ENCODE results near the gene FRMPD1.

FRMPD1 gene

GRCh38 chr9:37645903-37646506 lies 4.7 kb upstream of the FRMPD1 start:
- Mint-ChIP-seq H3K4me3 (no peak overlapping the region), H3K27ac (no peak overlapping the region), H3K36me3 (ENCODE audit: low read depth) (no peaks in the 10 kb centered on the region), H3K4me1 (peaks cover 2% of the 10 kb centered on the region), H3K27me3 (peaks cover 50% of the 10 kb centered on the region), H3K9me3 (no peaks in the 10 kb centered on the region)
- ATAC-seq (no peak), DNase-seq (no peak)

GRCh38 chr9:37650299-37650872 lies 368 bp upstream of the FRMPD1 start:
- Mint-ChIP-seq H3K36me3 (ENCODE audit: low read depth) (no peaks in the 10 kb centered on the region), H3K27ac (no peak overlapping the region), H3K4me1 (peaks cover 7% of the 10 kb centered on the region), H3K9me3 (no peaks in the 10 kb centered on the region), H3K27me3 (peaks cover 65% of the 10 kb centered on the region), H3K4me3 (peak overlapping the region; percentile 69)
- DNase-seq: no peak
- ATAC-seq: no peak

- no peaks in the 10 kb centered on the region for H3K9me3 Mint-ChIP-seq
Measured at GRCh38 chr9:37652261-37652660, 1.5 kb downstream of the FRMPD1 start.

GRCh38 chr9:37653385-37653784 lies 2.6 kb downstream of the FRMPD1 start:
- DNase-seq (no peak), ATAC-seq (no peak)
- no peaks in the 10 kb centered on the region for H3K9me3 Mint-ChIP-seq
- H3K36me3 Mint-ChIP-seq (ENCODE audit: low read depth): no peaks in the 10 kb centered on the region
- peaks cover 7% of the 10 kb centered on the region for H3K4me1 Mint-ChIP-seq
- no peak overlapping the region for H3K4me3 Mint-ChIP-seq
- H3K27ac Mint-ChIP-seq: no peak overlapping the region
- H3K27me3 Mint-ChIP-seq: peaks cover 54% of the 10 kb centered on the region

More at GRCh38 chr9:37652261-37652660, 1.5 kb downstream of the FRMPD1 start:
- DNase-seq (no peak), ATAC-seq (no peak)
- Mint-ChIP-seq H3K27me3 (peaks cover 56% of the 10 kb centered on the region), H3K4me3 (no peak overlapping the region), H3K27ac (no peak overlapping the region), H3K4me1 (peaks cover 7% of the 10 kb centered on the region), H3K36me3 (ENCODE audit: low read depth) (no peaks in the 10 kb centered on the region)

- no peak overlapping the region for H3K27ac Mint-ChIP-seq
- no peaks in the 10 kb centered on the region for H3K36me3 Mint-ChIP-seq (ENCODE audit: low read depth)
- H3K27me3 Mint-ChIP-seq: peaks cover 37% of the 10 kb centered on the region
- no peaks in the 10 kb centered on the region for H3K4me1 Mint-ChIP-seq
- ATAC-seq: no peak
- DNase-seq: no peak
- no peaks in the 10 kb centered on the region for H3K9me3 Mint-ChIP-seq
- no peak overlapping the region for H3K4me3 Mint-ChIP-seq
Measured at GRCh38 chr9:37656936-37657335, 6.2 kb downstream of the FRMPD1 start.

GRCh38 chr9:37660691-37661090 lies 9.9 kb downstream of the FRMPD1 start:
- H3K4me1 Mint-ChIP-seq: no peaks in the 10 kb centered on the region
- H3K9me3 Mint-ChIP-seq: no peaks in the 10 kb centered on the region
- H3K27me3 Mint-ChIP-seq: peaks cover 22% of the 10 kb centered on the region
- no peak overlapping the region for H3K27ac Mint-ChIP-seq
- ATAC-seq: no peak
- DNase-seq: no peak
- H3K4me3 Mint-ChIP-seq: no peak overlapping the region
- H3K36me3 Mint-ChIP-seq (ENCODE audit: low read depth): no peaks in the 10 kb centered on the region

- no peak for ATAC-seq
Measured at GRCh38 chr9:37663926-37664325, 13.2 kb downstream of the FRMPD1 start.

GRCh38 chr9:37667706-37668105 lies 17.0 kb downstream of the FRMPD1 start:
- no peak overlapping the region for H3K4me3 Mint-ChIP-seq
- no peaks in the 10 kb centered on the region for H3K4me1 Mint-ChIP-seq
- peaks cover 38% of the 10 kb centered on the region for H3K27me3 Mint-ChIP-seq
- no peak for ATAC-seq
- H3K36me3 Mint-ChIP-seq (ENCODE audit: low read depth): no peaks in the 10 kb centered on the region
- H3K9me3 Mint-ChIP-seq: no peaks in the 10 kb centered on the region
- no peak for DNase-seq
- H3K27ac Mint-ChIP-seq: no peak overlapping the region

More at GRCh38 chr9:37663926-37664325, 13.2 kb downstream of the FRMPD1 start:
- H3K27ac Mint-ChIP-seq: no peak overlapping the region
- H3K9me3 Mint-ChIP-seq: no peaks in the 10 kb centered on the region
- no peak overlapping the region for H3K4me3 Mint-ChIP-seq
- DNase-seq: no peak
- no peaks in the 10 kb centered on the region for H3K36me3 Mint-ChIP-seq (ENCODE audit: low read depth)
- H3K4me1 Mint-ChIP-seq: no peaks in the 10 kb centered on the region
- peaks cover 29% of the 10 kb centered on the region for H3K27me3 Mint-ChIP-seq

- DNase-seq (no peak), ATAC-seq (no peak)
- Mint-ChIP-seq H3K9me3 (no peaks in the 10 kb centered on the region), H3K4me3 (no peak overlapping the region), H3K27ac (no peak overlapping the region), H3K27me3 (peaks cover 38% of the 10 kb centered on the region), H3K36me3 (ENCODE audit: low read depth) (no peaks in the 10 kb centered on the region), H3K4me1 (no peaks in the 10 kb centered on the region)
Measured at GRCh38 chr9:37668116-37668601, 17.4 kb downstream of the FRMPD1 start.

GRCh38 chr9:37669232-37669631 lies 18.5 kb downstream of the FRMPD1 start:
- Mint-ChIP-seq H3K36me3 (ENCODE audit: low read depth) (no peaks in the 10 kb centered on the region), H3K4me1 (no peaks in the 10 kb centered on the region), H3K27ac (no peak overlapping the region), H3K9me3 (no peaks in the 10 kb centered on the region), H3K27me3 (peaks cover 36% of the 10 kb centered on the region), H3K4me3 (no peak overlapping the region)
- DNase-seq (no peak), ATAC-seq (no peak)

- H3K27me3 Mint-ChIP-seq: peaks cover 15% of the 10 kb centered on the region
- no peaks in the 10 kb centered on the region for H3K36me3 Mint-ChIP-seq (ENCODE audit: low read depth)
- H3K4me3 Mint-ChIP-seq: no peak overlapping the region
- H3K4me1 Mint-ChIP-seq: no peaks in the 10 kb centered on the region
- DNase-seq: no peak
- H3K9me3 Mint-ChIP-seq: no peaks in the 10 kb centered on the region
- no peak for ATAC-seq
- H3K27ac Mint-ChIP-seq: no peak overlapping the region
Measured at GRCh38 chr9:37675661-37676060, 24.9 kb downstream of the FRMPD1 start.

GRCh38 chr9:37676411-37676830 lies 25.7 kb downstream of the FRMPD1 start:
- Mint-ChIP-seq H3K27me3 (peaks cover 12% of the 10 kb centered on the region), H3K9me3 (no peaks in the 10 kb centered on the region)
- no peak for ATAC-seq

GRCh38 chr9:37677435-37677834 lies 26.7 kb downstream of the FRMPD1 start:
- Mint-ChIP-seq H3K4me3 (no peak overlapping the region), H3K9me3 (no peaks in the 10 kb centered on the region), H3K27me3 (peaks cover 11% of the 10 kb centered on the region), H3K4me1 (no peaks in the 10 kb centered on the region), H3K27ac (no peak overlapping the region), H3K36me3 (ENCODE audit: low read depth) (no peaks in the 10 kb centered on the region)
- ATAC-seq (no peak), DNase-seq (no peak)

More at GRCh38 chr9:37676411-37676830, 25.7 kb downstream of the FRMPD1 start:
- no peak for DNase-seq
- H3K36me3 Mint-ChIP-seq (ENCODE audit: low read depth): no peaks in the 10 kb centered on the region
- no peaks in the 10 kb centered on the region for H3K4me1 Mint-ChIP-seq
- H3K4me3 Mint-ChIP-seq: no peak overlapping the region
- H3K27ac Mint-ChIP-seq: no peak overlapping the region

GRCh38 chr9:37678789-37679273 lies 28.1 kb downstream of the FRMPD1 start:
- Mint-ChIP-seq H3K27ac (no peak overlapping the region), H3K4me3 (no peak overlapping the region), H3K27me3 (peaks cover 17% of the 10 kb centered on the region), H3K4me1 (no peaks in the 10 kb centered on the region), H3K36me3 (ENCODE audit: low read depth) (no peaks in the 10 kb centered on the region), H3K9me3 (no peaks in the 10 kb centered on the region)
- no peak for DNase-seq
- no peak for ATAC-seq

GRCh38 chr9:37679649-37680402 lies 29.1 kb downstream of the FRMPD1 start:
- no peak overlapping the region for H3K27ac Mint-ChIP-seq
- H3K4me3 Mint-ChIP-seq: no peak overlapping the region
- H3K27me3 Mint-ChIP-seq: peaks cover 24% of the 10 kb centered on the region
- ATAC-seq (no peak), DNase-seq (no peak)
- H3K4me1 Mint-ChIP-seq: no peaks in the 10 kb centered on the region
- no peaks in the 10 kb centered on the region for H3K9me3 Mint-ChIP-seq
- H3K36me3 Mint-ChIP-seq (ENCODE audit: low read depth): no peaks in the 10 kb centered on the region

Data from activated naive CD8-positive, alpha-beta T cell treated with anti-CD3 and anti-CD28 coated beads, Interleukin-2, amount 50 U/mL, for 24 hours (primary cell).